ENCODE results near the gene CBX6. TPM values are rescaled to one million over a fixed set of nuclear protein-coding genes. Genes with fewer than 3 reads are reported as not detected.
"Not testable (repeated sequence)": the region's sequence is repeated elsewhere in the genome, so short reads cannot be mapped to it uniquely, and the experiment has no call there.

The CBX6 gene
- total RNA-seq (2014; rRNA removed; shearing (Covaris generic)): 16.4 and 25.6 TPM in 2 replicates

- in situ Hi-C loops (cut with HindIII; ENCODE audit: low sequenced_read_pairs): no loop called here
- peak; percentile 89 for DNase-seq (ENCODE audit: low spot score)
Observed at GRCh38 chr22:38872172-38872830, at the start of gene CBX6. Gene CBX6 (minus strand): TSS chr22:38872216. CDS start chr22:38872190, 26 bp downstream.

GRCh38 chr22:38921806-38922205 is 49.8 kb upstream of the CBX6 start:
- no peak for DNase-seq (ENCODE audit: low spot score)
- in situ Hi-C loops (cut with HindIII; ENCODE audit: low sequenced_read_pairs): no loop called here

- DNase-seq (ENCODE audit: low spot score): no peak
- in situ Hi-C loops (cut with HindIII; ENCODE audit: low sequenced_read_pairs): no loop called here
Observed at GRCh38 chr22:38921120-38921519, 49.1 kb upstream of the CBX6 start.

GRCh38 chr22:38919631-38920190 is 47.7 kb upstream of the CBX6 start:
- in situ Hi-C loops (cut with HindIII; ENCODE audit: low sequenced_read_pairs): no loop called here
- DNase-seq (ENCODE audit: low spot score): no peak

GRCh38 chr22:38911434-38911833 is 39.4 kb upstream of the CBX6 start:
- no peak for DNase-seq (ENCODE audit: low spot score)
- in situ Hi-C loops (cut with HindIII; ENCODE audit: low sequenced_read_pairs): no loop called here

GRCh38 chr22:38907767-38908166 is 35.8 kb upstream of the CBX6 start:
- DNase-seq (ENCODE audit: low spot score): no peak
- in situ Hi-C loops (cut with HindIII; ENCODE audit: low sequenced_read_pairs): no loop called here

- in situ Hi-C loops (cut with HindIII; ENCODE audit: low sequenced_read_pairs): no loop called here
- DNase-seq (ENCODE audit: low spot score): no peak
Observed at GRCh38 chr22:38906052-38906451, 34.0 kb upstream of the CBX6 start.

- in situ Hi-C loops (cut with HindIII; ENCODE audit: low sequenced_read_pairs); DNase-seq (ENCODE audit: low spot score): not testable (repeated sequence)
Observed at GRCh38 chr22:38904052-38904617, 32.1 kb upstream of the CBX6 start.

- DNase-seq (ENCODE audit: low spot score): no peak
- in situ Hi-C loops (cut with HindIII; ENCODE audit: low sequenced_read_pairs): no loop called here
Observed at GRCh38 chr22:38901111-38901641, 29.2 kb upstream of the CBX6 start.

GRCh38 chr22:38900677-38901076 is 28.7 kb upstream of the CBX6 start:
- no peak for DNase-seq (ENCODE audit: low spot score)
- in situ Hi-C loops (cut with HindIII; ENCODE audit: low sequenced_read_pairs): no loop called here

- in situ Hi-C loops (cut with HindIII; ENCODE audit: low sequenced_read_pairs): no loop called here
- no peak for DNase-seq (ENCODE audit: low spot score)
Observed at GRCh38 chr22:38891256-38891655, 19.2 kb upstream of the CBX6 start.

- DNase-seq (ENCODE audit: low spot score): no peak
- in situ Hi-C loops (cut with HindIII; ENCODE audit: low sequenced_read_pairs): no loop called here
Observed at GRCh38 chr22:38890377-38890776, 18.4 kb upstream of the CBX6 start.

GRCh38 chr22:38886333-38886732 is 14.3 kb upstream of the CBX6 start:
- in situ Hi-C loops (cut with HindIII; ENCODE audit: low sequenced_read_pairs): no loop called here
- DNase-seq (ENCODE audit: low spot score): no peak

- no peak for DNase-seq (ENCODE audit: low spot score)
- in situ Hi-C loops (cut with HindIII; ENCODE audit: low sequenced_read_pairs): no loop called here
Observed at GRCh38 chr22:38882972-38883622, 11.1 kb upstream of the CBX6 start.

- peak; percentile 62 for DNase-seq (ENCODE audit: low spot score)
- in situ Hi-C loops (cut with HindIII; ENCODE audit: low sequenced_read_pairs): no loop called here
Observed at GRCh38 chr22:38881997-38882879, 10.2 kb upstream of the CBX6 start.

- DNase-seq (ENCODE audit: low spot score): peak; percentile 90
- in situ Hi-C loops (cut with HindIII; ENCODE audit: low sequenced_read_pairs): no loop called here
Observed at GRCh38 chr22:38881464-38881871, 9.5 kb upstream of the CBX6 start.

- no peak for DNase-seq (ENCODE audit: low spot score)
- in situ Hi-C loops (cut with HindIII; ENCODE audit: low sequenced_read_pairs): no loop called here
Observed at GRCh38 chr22:38879961-38880360, 7.9 kb upstream of the CBX6 start.

GRCh38 chr22:38879108-38879729 is 7.2 kb upstream of the CBX6 start:
- no peak for DNase-seq (ENCODE audit: low spot score)
- in situ Hi-C loops (cut with HindIII; ENCODE audit: low sequenced_read_pairs): no loop called here

GRCh38 chr22:38878001-38878400 is 6.0 kb upstream of the CBX6 start:
- no peak for DNase-seq (ENCODE audit: low spot score)
- in situ Hi-C loops (cut with HindIII; ENCODE audit: low sequenced_read_pairs): no loop called here

All from G401 (cell line).